Stimulated activated naive B cell treated with anti-CD40 and anti-IgM and Interleukin-4, amounts not matched to agents 10 μg/mL and 1 μg/mL and 100 μg/mL, for 72 hours (primary cell): ENCODE results near the gene ZNF652.

ENCODE experiments used
- ATAC-seq, 2 donors: fragments of 150-1000 bp; cut with Tn5 transposase; replicated peaks; 2 replicates each; pipeline ENCODE4 v1.10.0; 2021; ENCODE audit warnings: moderate library complexity in 1 of 2
- DNase-seq: peaks from one replicate; pipeline ENCODE4 v3.0.0; 2021
- H3K27ac Mint-ChIP-seq: one replicate; pipeline ENCODE4 v1.8.0; 2022; ENCODE audit warnings: mild to moderate bottlenecking, mixed read lengths
- H3K27me3 Mint-ChIP-seq, 2 donors: one replicate each; pipeline ENCODE4 v1.8.0; 2022; ENCODE audit warnings: mixed read lengths in 2 of 2
- H3K36me3 Mint-ChIP-seq, 2 donors: one replicate each; pipeline ENCODE4 v1.8.0; 2022; ENCODE audit warnings: mixed read lengths in 2 of 2, mild to moderate bottlenecking in 1 of 2
- H3K4me1 Mint-ChIP-seq, 2 donors: one replicate each; pipeline ENCODE4 v1.8.0; 2022; ENCODE audit warnings: mixed read lengths in 2 of 2, mild to moderate bottlenecking in 1 of 2
- H3K4me3 Mint-ChIP-seq, 2 donors: one replicate each; pipeline ENCODE4 v1.8.0; 2022; ENCODE audit warnings: mild to moderate bottlenecking in 2 of 2, mixed read lengths in 2 of 2, moderate library complexity in 1 of 2
- H3K9me3 Mint-ChIP-seq, 2 donors: one replicate each; pipeline ENCODE4 v1.8.0; 2022; ENCODE audit warnings: mixed read lengths in 2 of 2, mild to moderate bottlenecking in 1 of 2

The ZNF652 gene

GRCh38 chr17:49334744-49335512 is 27.1 kb downstream of the ZNF652 start:
- H3K9me3 Mint-ChIP-seq, result no peaks in the 10 kb centered on the region

GRCh38 chr17:49333804-49334203 is 28.2 kb downstream of the ZNF652 start:
- Mint-ChIP-seq H3K4me1 (peaks cover 20 to 42% of the 10 kb centered on the region in 2 donors), H3K4me3 (no peak overlapping the region), H3K27me3 (no peaks in the 10 kb centered on the region), H3K36me3 (peaks cover 2 to 7% of the 10 kb centered on the region in 2 donors), H3K27ac (no peak overlapping the region), H3K9me3 (no peaks in the 10 kb centered on the region)
- ATAC-seq, result no peak
- DNase-seq, result no peak

More at GRCh38 chr17:49334744-49335512, 27.1 kb downstream of the ZNF652 start:
- Mint-ChIP-seq H3K36me3 (peaks cover 2 to 9% of the 10 kb centered on the region in 2 donors), H3K4me3 (no peak overlapping the region), H3K4me1 (peaks cover 19 to 45% of the 10 kb centered on the region in 2 donors), H3K27ac (no peak overlapping the region), H3K27me3 (no peaks in the 10 kb centered on the region)
- ATAC-seq (no peak), DNase-seq (no peak)

- Mint-ChIP-seq H3K27me3 (no peaks in the 10 kb centered on the region), H3K27ac (peak overlapping the region; percentile 68), H3K4me1 (peaks cover 19 to 44% of the 10 kb centered on the region in 2 donors), H3K9me3 (no peaks in the 10 kb centered on the region), H3K4me3 (peak overlapping the region; percentile 4 to 25), H3K36me3 (peaks cover 0 to 7% of the 10 kb centered on the region in 2 donors)
- DNase-seq (peak; percentile 27), ATAC-seq (peak; percentile 99)
Measured at GRCh38 chr17:49327835-49328784, 33.9 kb downstream of the ZNF652 start.

- no peak for DNase-seq
- Mint-ChIP-seq H3K27me3 (no peaks in the 10 kb centered on the region), H3K27ac (no peak overlapping the region), H3K4me3 (no peak overlapping the region), H3K36me3 (peaks cover 0 to 6% of the 10 kb centered on the region in 2 donors), H3K9me3 (no peaks in the 10 kb centered on the region), H3K4me1 (peaks cover 23 to 41% of the 10 kb centered on the region in 2 donors)
- ATAC-seq, result no peak
Measured at GRCh38 chr17:49325980-49326379, 36.1 kb downstream of the ZNF652 start.

GRCh38 chr17:49318435-49318965 is 43.5 kb downstream of the ZNF652 start:
- peaks cover 25 to 38% of the 10 kb centered on the region in 2 donors for H3K4me1 Mint-ChIP-seq

GRCh38 chr17:49316889-49317675 is 45.0 kb downstream of the ZNF652 start:
- ATAC-seq (peak; percentile 64 to 74), DNase-seq (no peak)
- H3K27ac Mint-ChIP-seq, result peak overlapping the region; percentile 72
- H3K4me1 Mint-ChIP-seq, result peaks cover 20 to 32% of the 10 kb centered on the region in 2 donors
- H3K4me3 Mint-ChIP-seq, result peak overlapping the region; percentile 29 to 32
- no peaks in the 10 kb centered on the region for H3K9me3 Mint-ChIP-seq
- H3K27me3 Mint-ChIP-seq, result no peaks in the 10 kb centered on the region
- peaks cover 4 to 7% of the 10 kb centered on the region in 2 donors for H3K36me3 Mint-ChIP-seq

More at GRCh38 chr17:49318435-49318965, 43.5 kb downstream of the ZNF652 start:
- ATAC-seq (no peak), DNase-seq (no peak)
- peaks cover 0 to 8% of the 10 kb centered on the region in 2 donors for H3K36me3 Mint-ChIP-seq
- no peak overlapping the region for H3K27ac Mint-ChIP-seq
- no peak overlapping the region for H3K4me3 Mint-ChIP-seq
- no peaks in the 10 kb centered on the region for H3K9me3 Mint-ChIP-seq
- H3K27me3 Mint-ChIP-seq, result no peaks in the 10 kb centered on the region

GRCh38 chr17:49316258-49316570 is 45.8 kb downstream of the ZNF652 start:
- ATAC-seq, result peak in 1 of 2 donors; percentile 19
- peaks cover 20 to 32% of the 10 kb centered on the region in 2 donors for H3K4me1 Mint-ChIP-seq

GRCh38 chr17:49315551-49316257 is 46.3 kb downstream of the ZNF652 start:
- Mint-ChIP-seq H3K36me3 (peaks cover 4% of the 10 kb centered on the region in 2 donors), H3K4me1 (peaks cover 18 to 32% of the 10 kb centered on the region in 2 donors), H3K27ac (no peak overlapping the region), H3K9me3 (no peaks in the 10 kb centered on the region), H3K27me3 (no peaks in the 10 kb centered on the region), H3K4me3 (peak overlapping the region; percentile 75 to 77)
- ATAC-seq (peak; percentile 97), DNase-seq (peak; percentile 60)

More at GRCh38 chr17:49316258-49316570, 45.8 kb downstream of the ZNF652 start:
- Mint-ChIP-seq H3K27ac (no peak overlapping the region), H3K4me3 (peak overlapping the region; percentile 75 to 77), H3K9me3 (no peaks in the 10 kb centered on the region), H3K36me3 (peaks cover 4 to 7% of the 10 kb centered on the region in 2 donors), H3K27me3 (no peaks in the 10 kb centered on the region)
- no peak for DNase-seq

- H3K9me3 Mint-ChIP-seq, result no peaks in the 10 kb centered on the region
- peaks cover 18 to 27% of the 10 kb centered on the region in 2 donors for H3K4me1 Mint-ChIP-seq
- DNase-seq, result no peak
- H3K27ac Mint-ChIP-seq, result no peak overlapping the region
- no peak overlapping the region for H3K4me3 Mint-ChIP-seq
- no peak for ATAC-seq
- no peaks in the 10 kb centered on the region for H3K27me3 Mint-ChIP-seq
- H3K36me3 Mint-ChIP-seq, result peaks cover 4 to 7% of the 10 kb centered on the region in 2 donors
Measured at GRCh38 chr17:49312722-49313121, 49.3 kb downstream of the ZNF652 start.

GRCh38 chr17:49299996-49300395 is 62.1 kb downstream of the ZNF652 start:
- H3K4me3 Mint-ChIP-seq, result no peak overlapping the region
- no peaks in the 10 kb centered on the region for H3K27me3 Mint-ChIP-seq
- ATAC-seq (no peak), DNase-seq (no peak)
- H3K36me3 Mint-ChIP-seq, result peaks cover 8 to 19% of the 10 kb centered on the region in 2 donors
- no peaks in the 10 kb centered on the region for H3K9me3 Mint-ChIP-seq
- H3K4me1 Mint-ChIP-seq, result no peaks in the 10 kb centered on the region
- H3K27ac Mint-ChIP-seq, result no peak overlapping the region

GRCh38 chr17:49298371-49298976 is 63.6 kb downstream of the ZNF652 start:
- DNase-seq (no peak), ATAC-seq (no peak)
- no peaks in the 10 kb centered on the region for H3K9me3 Mint-ChIP-seq
- H3K4me1 Mint-ChIP-seq, result no peaks in the 10 kb centered on the region
- H3K27ac Mint-ChIP-seq, result no peak overlapping the region
- H3K36me3 Mint-ChIP-seq, result peaks cover 6 to 12% of the 10 kb centered on the region in 2 donors
- H3K27me3 Mint-ChIP-seq, result no peaks in the 10 kb centered on the region
- no peak overlapping the region for H3K4me3 Mint-ChIP-seq

- no peaks in the 10 kb centered on the region for H3K27me3 Mint-ChIP-seq
- no peaks in the 10 kb centered on the region for H3K4me1 Mint-ChIP-seq
- ATAC-seq (no peak), DNase-seq (no peak)
- peaks cover 6 to 16% of the 10 kb centered on the region in 2 donors for H3K36me3 Mint-ChIP-seq
- H3K27ac Mint-ChIP-seq, result no peak overlapping the region
- H3K9me3 Mint-ChIP-seq, result no peaks in the 10 kb centered on the region
- H3K4me3 Mint-ChIP-seq, result no peak overlapping the region
Measured at GRCh38 chr17:49297141-49297540, 64.9 kb downstream of the ZNF652 start.

GRCh38 chr17:49294122-49294521 is 67.9 kb downstream of the ZNF652 start:
- H3K4me3 Mint-ChIP-seq, result no peak overlapping the region
- no peak for ATAC-seq
- no peak for DNase-seq
- H3K27ac Mint-ChIP-seq, result no peak overlapping the region
- H3K36me3 Mint-ChIP-seq, result peaks cover 3 to 17% of the 10 kb centered on the region in 2 donors
- H3K4me1 Mint-ChIP-seq, result no peaks in the 10 kb centered on the region
- H3K9me3 Mint-ChIP-seq, result no peaks in the 10 kb centered on the region
- no peaks in the 10 kb centered on the region for H3K27me3 Mint-ChIP-seq
